Activated CD8-positive, alpha-beta T cell treated with anti-CD3 and anti-CD28 coated beads for 36 hours (primary cell): ENCODE data around the gene P4HA1. TPM values are rescaled to one million over a fixed set of nuclear protein-coding genes. Genes with fewer than 3 reads are reported as not detected.

ENCODE experiments used
- ATAC-seq: fragments of 200-7000 bp; cut with Tn5 transposase; one replicate; pipeline ENCODE4 v1.10.0; 2021; ENCODE audit warnings: mild to moderate bottlenecking, moderate library complexity
- CTCF ChIA-PET: fragments of 350-600 bp; sonication (Branson Sonifier 250); formaldehyde crosslinking; loops from one replicate; lab custom pipeline; 2021; ENCODE audit warnings: antibody characterized with exemption; lab: Charles Lee
- POLR2A ChIA-PET: fragments of 350-600 bp; sonication (Branson Sonifier 250); formaldehyde crosslinking; loops from one replicate; lab custom pipeline; 2021; ENCODE audit warnings: antibody characterized with exemption; lab: Charles Lee
- DNase-seq: peaks from one replicate; pipeline ENCODE4 v3.0.0-alpha.2; 2020
- H3K27ac Mint-ChIP-seq: one replicate; pipeline ENCODE4 v1.8.0; 2021; ENCODE audit warnings: mild to moderate bottlenecking, mixed read lengths
- H3K27me3 Mint-ChIP-seq: one replicate; pipeline ENCODE4 v1.8.0; 2021; ENCODE audit warnings: mixed read lengths
- H3K36me3 Mint-ChIP-seq: one replicate; pipeline ENCODE4 v1.8.0; 2021; ENCODE audit warnings: low read depth, mixed read lengths
- H3K4me1 Mint-ChIP-seq: one replicate; pipeline ENCODE4 v1.8.0; 2021; ENCODE audit warnings: low read depth, mixed read lengths
- H3K4me3 Mint-ChIP-seq: one replicate; pipeline ENCODE4 v1.8.0; 2021; ENCODE audit warnings: mild to moderate bottlenecking, moderate library complexity, mixed read lengths
- H3K9me3 Mint-ChIP-seq: one replicate; pipeline ENCODE4 v1.8.0; 2021; ENCODE audit warnings: mixed read lengths
- intact Hi-C: fragments of 100-400 bp; cut with micrococcal nuclease; formaldehyde crosslinking; loops from one replicate; pipeline ENCODE4 v1.10.0; 2022
- total RNA-seq, 2 experiments: library from RNA; stranded (reverse); gene quantifications; one replicate each; pipeline ENCODE4 v1.2.3, GENCODE V29; 2021
- TF ChIP-seq, protein P1 (sequence below): fragments of 200-600 bp; IDR thresholded peaks from one replicate; pipeline ENCODE4 v1.8.0; 2022; ENCODE audit warnings: antibody characterized with exemption, mild to moderate bottlenecking

The P4HA1 gene
- total RNA-seq, 2 experiments from 2014 or later = 72.2 to 72.3 TPM

DNA sequence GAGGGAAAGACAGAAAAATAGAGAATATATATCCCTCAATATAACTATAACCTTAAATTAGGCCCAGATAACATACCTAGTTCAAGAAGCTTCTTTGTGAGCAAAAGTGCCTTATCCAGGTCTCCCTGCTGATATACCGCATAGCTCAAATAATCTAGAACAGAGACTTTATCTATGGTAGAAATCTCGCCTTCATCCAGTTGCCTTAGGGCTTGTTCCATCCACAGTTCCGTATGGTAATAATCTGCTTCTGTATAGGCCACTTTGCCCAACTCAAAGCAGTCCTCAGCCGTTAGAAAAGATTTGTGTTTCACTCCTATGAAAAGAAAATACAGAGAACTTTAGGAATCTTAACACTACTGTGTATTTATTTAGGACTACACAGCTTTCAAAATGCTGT is 43.4 kb downstream of the P4HA1 start:
- Mint-ChIP-seq H3K36me3 (peaks cover 39% of the 10 kb centered on the region), H3K9me3 (no peaks in the 10 kb centered on the region), H3K4me3 (no peak overlapping the region), H3K27me3 (no peaks in the 10 kb centered on the region), H3K27ac (no peak overlapping the region), H3K4me1 (no peaks in the 10 kb centered on the region)
- no peak for ATAC-seq
- POLR2A ChIA-PET = no interaction called here
- CTCF ChIA-PET = interaction anchor here (1.9 kb wide), 1 partner anchor 106 kb away, joined by 6 read pairs; no protein-coding TSS in a partner anchor
- intact Hi-C loops = no loop called here
- TF ChIP-seq, protein P1, sequence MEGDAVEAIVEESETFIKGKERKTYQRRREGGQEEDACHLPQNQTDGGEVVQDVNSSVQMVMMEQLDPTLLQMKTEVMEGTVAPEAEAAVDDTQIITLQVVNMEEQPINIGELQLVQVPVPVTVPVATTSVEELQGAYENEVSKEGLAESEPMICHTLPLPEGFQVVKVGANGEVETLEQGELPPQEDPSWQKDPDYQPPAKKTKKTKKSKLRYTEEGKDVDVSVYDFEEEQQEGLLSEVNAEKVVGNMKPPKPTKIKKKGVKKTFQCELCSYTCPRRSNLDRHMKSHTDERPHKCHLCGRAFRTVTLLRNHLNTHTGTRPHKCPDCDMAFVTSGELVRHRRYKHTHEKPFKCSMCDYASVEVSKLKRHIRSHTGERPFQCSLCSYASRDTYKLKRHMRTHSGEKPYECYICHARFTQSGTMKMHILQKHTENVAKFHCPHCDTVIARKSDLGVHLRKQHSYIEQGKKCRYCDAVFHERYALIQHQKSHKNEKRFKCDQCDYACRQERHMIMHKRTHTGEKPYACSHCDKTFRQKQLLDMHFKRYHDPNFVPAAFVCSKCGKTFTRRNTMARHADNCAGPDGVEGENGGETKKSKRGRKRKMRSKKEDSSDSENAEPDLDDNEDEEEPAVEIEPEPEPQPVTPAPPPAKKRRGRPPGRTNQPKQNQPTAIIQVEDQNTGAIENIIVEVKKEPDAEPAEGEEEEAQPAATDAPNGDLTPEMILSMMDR = no peak
- no peak for DNase-seq

DNA sequence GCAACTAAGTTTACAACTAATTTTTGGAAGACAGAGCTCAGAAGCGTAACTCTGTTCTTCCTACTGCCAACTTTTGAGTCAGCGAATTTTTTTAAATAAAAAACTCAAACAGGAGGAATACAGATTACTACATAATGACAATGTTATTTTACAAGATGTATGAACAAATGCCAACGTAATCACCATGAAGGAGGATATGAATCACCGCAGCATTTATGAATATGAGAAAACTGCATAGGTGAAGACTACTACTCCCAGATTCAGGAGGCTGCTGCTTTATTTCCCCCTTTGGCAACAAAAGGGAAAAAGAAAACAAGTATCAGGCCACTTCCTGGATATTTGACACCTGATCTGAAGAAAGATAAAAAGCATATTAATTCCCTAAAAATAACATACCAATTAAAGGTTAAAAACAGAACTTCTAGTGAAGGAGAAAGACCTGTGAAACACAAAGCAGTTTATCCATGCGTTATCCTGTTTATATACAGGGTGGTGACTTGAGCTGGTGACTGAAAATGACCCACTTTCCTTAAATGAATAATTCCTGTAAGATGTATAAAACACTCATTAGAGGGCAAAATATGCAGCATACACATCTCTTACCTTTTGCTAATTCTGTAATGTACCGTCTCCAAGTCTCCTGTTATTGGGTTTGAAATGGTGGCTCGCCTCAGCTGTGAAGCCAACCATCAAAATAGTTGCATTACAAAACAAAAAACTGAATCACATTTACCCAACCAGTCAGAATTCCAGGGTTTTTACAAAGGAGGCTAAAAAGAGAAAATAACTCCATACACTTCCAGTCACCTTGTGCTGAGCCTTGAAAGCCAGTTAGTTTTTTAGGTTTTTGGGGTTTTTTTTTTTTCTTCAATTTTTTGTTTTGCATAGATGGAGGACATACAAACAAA is 52.0 kb downstream of the P4HA1 start:
- no peak for DNase-seq
- ATAC-seq = no peak
- Mint-ChIP-seq H3K36me3 (peaks cover 43% of the 10 kb centered on the region), H3K4me1 (no peaks in the 10 kb centered on the region), H3K9me3 (no peaks in the 10 kb centered on the region), H3K4me3 (no peak overlapping the region), H3K27me3 (no peaks in the 10 kb centered on the region), H3K27ac (no peak overlapping the region)
- ChIA-PET CTCF (interaction anchor here (1.0 kb wide), 1 partner anchor 114 kb away, joined by 3 read pairs; no protein-coding TSS in a partner anchor), POLR2A (interaction anchor here (0.6 kb wide), 1 partner anchor 364 kb away, joined by 3 read pairs; no protein-coding TSS in a partner anchor)
- intact Hi-C loops = no loop called here
- TF ChIP-seq, protein P1 = no peak

DNA sequence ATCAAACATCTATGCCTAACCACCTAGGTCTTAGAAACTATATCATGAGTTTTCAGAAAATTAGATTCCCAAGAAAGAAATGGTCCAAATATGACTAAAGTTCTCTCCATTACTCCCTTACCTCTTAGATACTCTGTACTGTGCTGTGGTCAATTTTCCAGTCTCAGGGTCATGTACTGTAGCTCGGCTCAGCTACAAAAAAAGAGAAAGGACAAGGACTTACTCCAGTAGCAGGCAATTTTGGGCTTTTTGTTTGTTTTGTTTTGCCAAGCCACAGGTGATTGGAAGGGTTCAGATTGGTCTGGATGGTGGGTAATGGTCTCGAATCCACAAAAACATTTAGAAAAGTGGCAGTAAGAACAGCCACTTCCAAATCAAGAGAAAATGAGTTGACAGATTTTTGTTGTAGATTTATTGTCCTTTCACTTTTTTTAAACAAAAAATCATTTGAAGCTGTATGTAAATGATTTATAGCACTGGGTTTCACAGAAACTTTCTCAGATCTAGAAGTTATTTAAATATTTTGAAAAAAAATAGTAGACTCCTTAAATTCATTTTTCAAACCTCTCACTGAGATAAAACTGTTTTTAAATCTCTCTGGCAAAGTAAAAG is 52.8 kb downstream of the P4HA1 start:
- peaks cover 39% of the 10 kb centered on the region for H3K36me3 Mint-ChIP-seq
- CTCF ChIA-PET = interaction anchor here (1.0 kb wide), 1 partner anchor 115 kb away, joined by 3 read pairs; no protein-coding TSS in a partner anchor

DNA sequence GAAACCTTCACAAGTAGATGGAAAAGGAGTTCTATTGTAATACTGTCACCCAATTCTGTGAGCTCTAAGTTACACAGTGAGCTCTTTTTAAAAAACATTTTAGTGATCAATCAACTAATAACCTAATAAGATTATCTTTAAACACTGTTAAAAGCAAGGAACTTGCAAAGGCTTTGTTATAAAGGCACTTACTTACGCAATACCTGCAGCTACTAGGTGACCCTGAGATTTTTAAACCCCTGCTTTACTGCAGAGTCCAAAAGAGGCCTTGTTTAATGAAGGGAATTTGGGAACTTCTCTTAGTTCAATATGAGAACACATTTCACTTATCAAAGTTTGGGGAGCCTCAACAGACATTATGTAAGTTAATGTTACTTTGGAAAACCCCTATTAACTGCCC is 53.3 kb downstream of the P4HA1 start:
- Mint-ChIP-seq H3K36me3 (peaks cover 38% of the 10 kb centered on the region), H3K27me3 (no peaks in the 10 kb centered on the region)
- CTCF ChIA-PET = no interaction called here

More for the DNA sequence above, 52.8 kb downstream of the P4HA1 start:
- POLR2A ChIA-PET = interaction anchor here (0.6 kb wide), 1 partner anchor 363 kb away, joined by 3 read pairs; no protein-coding TSS in a partner anchor
- Mint-ChIP-seq H3K27ac (no peak overlapping the region), H3K27me3 (no peaks in the 10 kb centered on the region), H3K4me3 (no peak overlapping the region), H3K9me3 (no peaks in the 10 kb centered on the region), H3K4me1 (no peaks in the 10 kb centered on the region)
- ATAC-seq (no peak), DNase-seq (no peak)
- intact Hi-C loops = no loop called here
- TF ChIP-seq, protein P1 = no peak

More for the DNA sequence above, 53.3 kb downstream of the P4HA1 start:
- no peaks in the 10 kb centered on the region for H3K4me1 Mint-ChIP-seq
- TF ChIP-seq, protein P1 = no peak
- no peaks in the 10 kb centered on the region for H3K9me3 Mint-ChIP-seq
- POLR2A ChIA-PET = no interaction called here
- DNase-seq = no peak
- H3K4me3 Mint-ChIP-seq = no peak overlapping the region
- no peak for ATAC-seq
- H3K27ac Mint-ChIP-seq = no peak overlapping the region
- intact Hi-C loops = no loop called here
